Measurements from ENCODE around the gene FXN.

GRCh38 chr9:69036309-69036708, 757 bp downstream of the FXN start:
- TF ChIP-seq CTCF (IDR thresholded peaks at IDR 0.05) (no peak), POLR2A (IDR thresholded peaks at IDR 0.05) (no peak)
